Astrocyte of the spinal cord (primary cell): ENCODE results near the gene CIRBP.

Experiments
- DNase-seq: peaks from one replicate; pipeline ENCODE4 v3.0.0; 2011; ENCODE audit warnings: low read depth, low spot score
- H3K4me3 ChIP-seq: 2 replicates; pipeline ENCODE4 v1.5.1; 2011; ENCODE audit warnings: low read depth, mild to moderate bottlenecking, low read length, moderate library complexity
- in situ Hi-C: cut with HindIII; loops from 2 replicates; pipeline ENCODE4 v1.10.0; 2017; ENCODE audit warnings: low sequenced_read_pairs
- TF ChIP-seq, protein P1 (sequence below): IDR thresholded peaks from 2 replicates; pipeline ENCODE4 v1.5.1; 2012; ENCODE audit warnings: low read depth, mild to moderate bottlenecking, low read length, inconsistent platforms

Gene CIRBP

GRCh38 chr19:1322198-1322981 lies 53.3 kb downstream of the CIRBP start:
- H3K4me3 ChIP-seq = no peak overlapping the region
- TF ChIP-seq, protein P1, sequence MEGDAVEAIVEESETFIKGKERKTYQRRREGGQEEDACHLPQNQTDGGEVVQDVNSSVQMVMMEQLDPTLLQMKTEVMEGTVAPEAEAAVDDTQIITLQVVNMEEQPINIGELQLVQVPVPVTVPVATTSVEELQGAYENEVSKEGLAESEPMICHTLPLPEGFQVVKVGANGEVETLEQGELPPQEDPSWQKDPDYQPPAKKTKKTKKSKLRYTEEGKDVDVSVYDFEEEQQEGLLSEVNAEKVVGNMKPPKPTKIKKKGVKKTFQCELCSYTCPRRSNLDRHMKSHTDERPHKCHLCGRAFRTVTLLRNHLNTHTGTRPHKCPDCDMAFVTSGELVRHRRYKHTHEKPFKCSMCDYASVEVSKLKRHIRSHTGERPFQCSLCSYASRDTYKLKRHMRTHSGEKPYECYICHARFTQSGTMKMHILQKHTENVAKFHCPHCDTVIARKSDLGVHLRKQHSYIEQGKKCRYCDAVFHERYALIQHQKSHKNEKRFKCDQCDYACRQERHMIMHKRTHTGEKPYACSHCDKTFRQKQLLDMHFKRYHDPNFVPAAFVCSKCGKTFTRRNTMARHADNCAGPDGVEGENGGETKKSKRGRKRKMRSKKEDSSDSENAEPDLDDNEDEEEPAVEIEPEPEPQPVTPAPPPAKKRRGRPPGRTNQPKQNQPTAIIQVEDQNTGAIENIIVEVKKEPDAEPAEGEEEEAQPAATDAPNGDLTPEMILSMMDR = no peak
- no peak for DNase-seq
- in situ Hi-C loops = no loop called here

GRCh38 chr19:1324249-1324805 lies 55.2 kb downstream of the CIRBP start:
- in situ Hi-C loops = no loop called here
- TF ChIP-seq, protein P1 = no peak
- no peak for DNase-seq
- no peak overlapping the region for H3K4me3 ChIP-seq
